B cell (primary cell): ENCODE data around the gene FLT1. TPM values are rescaled to one million over a fixed set of nuclear protein-coding genes. Genes with fewer than 3 reads are reported as not detected.

Experiments
- ATAC-seq: fragments of 200-7000 bp; cut with Tn5 transposase; one replicate; pipeline ENCODE4 v1.10.0; 2021; ENCODE audit warnings: low read depth, mild to moderate bottlenecking, moderate number of reproducible peaks, moderate library complexity
- CTCF ChIA-PET: fragments of 350-600 bp; sonication (Branson Sonifier 250); formaldehyde crosslinking; loops from one replicate; lab custom pipeline; 2021; ENCODE audit warnings: antibody characterized with exemption, inconsistent platforms; lab: Charles Lee
- POLR2A ChIA-PET: fragments of 350-600 bp; sonication (Branson Sonifier 250); formaldehyde crosslinking; loops from one replicate; lab custom pipeline; 2021; ENCODE audit warnings: antibody characterized with exemption; lab: Charles Lee
- DNase-seq: peaks from one replicate; pipeline ENCODE4 v3.0.0; 2013
- H2AFZ ChIP-seq: 2 replicates; pipeline ENCODE4 v1.6.1; 2012; ENCODE audit warnings: mild to moderate bottlenecking, low read depth, low read length; ENCODE audit not compliant: insufficient read depth, poor library complexity, severe bottlenecking
- H3K27ac ChIP-seq, 2 donors: 1 replicate in 1 of 2; 2 replicates in 1 of 2; pipeline ENCODE4 v1.5.1; 2012 to 2013; ENCODE audit warnings: low read length in 2 of 2, mild to moderate bottlenecking in 2 of 2, moderate library complexity in 1 of 2
- H3K27me3 ChIP-seq, 4 experiments: fragments of 200-600 bp in 1 of 4; sonication (generic) in 1 of 4; replicated peaks in 1 of 4; 1 replicate in 2 of 4; 2 replicates in 2 of 4; pipeline versions ENCODE4 v1.6.1 to v1.7.0; 2013 to 2016; ENCODE audit warnings: low read length in 3 of 4, mild to moderate bottlenecking in 2 of 4, mixed read lengths in 1 of 4, moderate library complexity in 1 of 4; ENCODE audit not compliant: insufficient read depth in 4 of 4, control insufficient read depth in 3 of 4; ENCODE audit errors: control extremely low read depth in 1 of 4
- H3K36me3 ChIP-seq, 2 experiments: replicated peaks in 1 of 2; 1 replicate in 1 of 2; 2 replicates in 1 of 2; pipeline versions ENCODE4 v1.6.1 to v1.7.1; 2013; ENCODE audit warnings: low read length in 1 of 2; ENCODE audit not compliant: insufficient read depth in 2 of 2, control insufficient read depth in 1 of 2; ENCODE audit errors: control extremely low read depth in 1 of 2, extremely low read depth in 1 of 2
- H3K4me1 ChIP-seq, 2 donors: fragments of 200-600 bp in 1 of 2; sonication (generic) in 1 of 2; 1 replicate in 1 of 2; 2 replicates in 1 of 2; pipeline versions ENCODE4 v1.5.1 to v1.6.1; 2013 to 2017; ENCODE audit warnings: low read length in 2 of 2; ENCODE audit not compliant: control insufficient read depth in 2 of 2, insufficient read depth in 2 of 2
- H3K4me2 ChIP-seq: replicated peaks from 2 replicates; pipeline ENCODE3; 2012; ENCODE audit warnings: mild to moderate bottlenecking, low read depth, low read length; ENCODE audit not compliant: poor library complexity, severe bottlenecking
- H3K4me3 ChIP-seq, 5 experiments: fragments of 200-600 bp in 1 of 5; sonication (generic) in 1 of 5; 1 replicate in 3 of 5; 2 replicates in 2 of 5; pipeline versions ENCODE4 v1.5.1 to v1.7.0; 2011 to 2016; ENCODE audit warnings: low read length in 4 of 5, mild to moderate bottlenecking in 4 of 5, low read depth in 2 of 5, control low read depth in 1 of 5, moderate library complexity in 1 of 5; ENCODE audit not compliant: insufficient read depth in 1 of 5; ENCODE audit errors: control extremely low read depth in 1 of 5, extremely low read depth in 1 of 5
- H3K79me2 ChIP-seq: fragments of 200-600 bp; sonication (generic); one replicate; pipeline ENCODE4 v1.6.0; 2016; ENCODE audit warnings: low read length; ENCODE audit not compliant: control insufficient read depth, insufficient read depth
- H3K9ac ChIP-seq: fragments of 200-600 bp; sonication (generic); 2 replicates; pipeline ENCODE4 v1.6.1; 2017; ENCODE audit warnings: mild to moderate bottlenecking, low read length, moderate library complexity
- H3K9me3 ChIP-seq, 3 donors: one replicate each; pipeline versions ENCODE4 v1.6.1 to v1.7.1; 2013; ENCODE audit warnings: low read length in 2 of 3; ENCODE audit not compliant: control insufficient read depth in 2 of 3, insufficient read depth in 1 of 3; ENCODE audit errors: control extremely low read depth in 1 of 3
- H4K20me1 ChIP-seq: 2 replicates; pipeline ENCODE4 v1.6.0; 2012; ENCODE audit warnings: mild to moderate bottlenecking, low read length; ENCODE audit not compliant: insufficient read depth, control insufficient read depth, poor library complexity, severe bottlenecking
- H3K27ac Mint-ChIP-seq: one replicate; pipeline ENCODE4 v1.8.0; 2021; ENCODE audit warnings: mixed read lengths
- H3K27me3 Mint-ChIP-seq: one replicate; pipeline ENCODE4 v1.8.0; 2021; ENCODE audit warnings: mixed read lengths
- H3K4me1 Mint-ChIP-seq: one replicate; pipeline ENCODE4 v1.8.0; 2021; ENCODE audit warnings: mixed read lengths
- H3K4me3 Mint-ChIP-seq: one replicate; pipeline ENCODE4 v1.8.0; 2021; ENCODE audit warnings: mixed read lengths
- H3K9me3 Mint-ChIP-seq: one replicate; pipeline ENCODE4 v1.8.0; 2022; ENCODE audit warnings: mixed read lengths; ENCODE audit not compliant: insufficient read depth
- CTCF ChIP-seq: fragments of 200-600 bp; IDR thresholded peaks from one replicate; pipeline ENCODE4 v1.8.0; 2022; ENCODE audit warnings: antibody characterized with exemption, mild to moderate bottlenecking
- EZH2 ChIP-seq: IDR thresholded peaks from 2 replicates; pipeline ENCODE4 v1.6.1; 2012; ENCODE audit warnings: borderline replicate concordance, low read depth, mild to moderate bottlenecking, moderate library complexity, low read length; ENCODE audit not compliant: insufficient read depth, poor library complexity, severe bottlenecking
- WGBS: methylation state at CpG from one replicate; pipeline ENCODE4 v1.1.5; 2013; ENCODE audit warnings: missing lambda C conversion rate; ENCODE audit not compliant: insufficient coverage; 5-methylcytosine and 5-hydroxymethylcytosine counted together
- intact Hi-C: fragments of 100-400 bp; cut with micrococcal nuclease; formaldehyde crosslinking; loops from one replicate; pipeline ENCODE4 v1.10.0; 2022
- polyA plus RNA-seq: library from polyadenylated mRNA; depleted of rRNA; stranded (reverse); fragments of >200 nt; gene quantifications from 2 replicates; pipeline ENCODE4 v1.2.3, GENCODE V29; 2012
- total RNA-seq, 2 donors: library from RNA; stranded (reverse); fragments of 120-200 nt in 1 of 2; gene quantifications; 1 replicate in 1 of 2; 2 replicates in 1 of 2; pipeline versions ENCODE4 v1.2.3 to v1.2.4, GENCODE V29; 2013 to 2022

Gene FLT1
- total and polyA plus RNA-seq, 2 donors (not counting 1 experiment from before 2014, with no cell fraction given), result 1.1 to 1.2 TPM

- Histone ChIP-seq H3K4me2 (no peak overlapping the region), H3K27me3 (no peaks in the 10 kb centered on the region), H3K9ac (no peak overlapping the region), H3K9me3 (no peaks in the 10 kb centered on the region), H3K36me3 (peaks cover 2 to 6% of the 10 kb centered on the region in 2 experiments), H2AFZ (no peak overlapping the region), H3K4me3 (no peak overlapping the region), H4K20me1 (no peaks in the 10 kb centered on the region), H3K4me1 (no peaks in the 10 kb centered on the region), H3K27ac (no peak overlapping the region), H3K79me2 (no peaks in the 10 kb centered on the region)
- no peaks in the 10 kb centered on the region for H3K27me3 Mint-ChIP-seq
- H3K4me3 Mint-ChIP-seq, result no peak overlapping the region
- DNase-seq (no peak), ATAC-seq (no peak)
- no peak overlapping the region for H3K27ac Mint-ChIP-seq
- intact Hi-C loops, result no loop called here
- TF ChIP-seq EZH2 (no peak), CTCF (no peak)
- ChIA-PET CTCF (no interaction called here), POLR2A (no interaction called here)
- no peaks in the 10 kb centered on the region for H3K4me1 Mint-ChIP-seq
- no peaks in the 10 kb centered on the region for H3K9me3 Mint-ChIP-seq
- WGBS, result 100% methylated on average over 4 of the region's 5 CpGs
Measured at GRCh38 chr13:28392896-28393505, 101.9 kb downstream of the FLT1 start.

- H3K9ac ChIP-seq, result no peak overlapping the region
- Mint-ChIP-seq H3K4me1 (no peaks in the 10 kb centered on the region), H3K27ac (no peak overlapping the region), H3K4me3 (no peak overlapping the region), H3K27me3 (no peaks in the 10 kb centered on the region), H3K9me3 (no peaks in the 10 kb centered on the region)
- intact Hi-C loops, result no loop called here
- TF ChIP-seq EZH2 (no peak), CTCF (no peak)
- no peaks in the 10 kb centered on the region for H3K79me2 ChIP-seq
- no peak overlapping the region for H3K4me3 ChIP-seq
- ATAC-seq (no peak), DNase-seq (no peak)
- no peak overlapping the region for H3K27ac ChIP-seq
- POLR2A ChIA-PET, result interaction anchor here (0.5 kb wide), 1 partner anchor 157 kb away, joined by 3 read pairs; no protein-coding TSS in a partner anchor
- H3K36me3 ChIP-seq, result peaks cover 2 to 6% of the 10 kb centered on the region in 2 experiments
- no peak overlapping the region for H3K4me2 ChIP-seq
- no peak overlapping the region for H2AFZ ChIP-seq
- H4K20me1 ChIP-seq, result no peaks in the 10 kb centered on the region
- H3K4me1 ChIP-seq, result no peaks in the 10 kb centered on the region
- CTCF ChIA-PET, result no interaction called here
- H3K9me3 ChIP-seq, result no peaks in the 10 kb centered on the region
- WGBS, result no CpG with 5 or more reads among the region's 2 CpGs
- H3K27me3 ChIP-seq, result no peaks in the 10 kb centered on the region
Measured at GRCh38 chr13:28392428-28392827, 102.5 kb downstream of the FLT1 start.
